K562 (cell line): Measurements from ENCODE around the gene DLG3. TPM values are rescaled to one million over a fixed set of nuclear protein-coding genes. Genes with fewer than 3 reads are reported as not detected.

Source experiments
- ATAC-seq: fragments of 200-7000 bp; cut with Tn5 transposase; 3 replicates; pipeline ENCODE4 v1.9.1; 2020; ENCODE audit warnings: moderate library complexity
- BruUV-seq: library from RNA; stranded (reverse); fragments of 400-500 nt; replicated peaks from 2 replicates; lab custom pipeline; 2021; lab: Mats Ljungman, UMichigan
- CTCF ChIA-PET: fragments of 300-600 bp; formaldehyde crosslinking; extraction: SDS; loops from one replicate; lab custom pipeline; 2021; ENCODE audit warnings: low intra/inter-chr PET ratio; lab: Yijun Ruan, JAX
- POLR2A ChIA-PET: fragments of 300-600, 350-650 bp; sonication (Branson Sonifier 250); formaldehyde crosslinking; extraction: SDS; loops from one replicate; lab custom pipeline; 2021; ENCODE audit warnings: antibody characterized with exemption, inconsistent platforms; lab: Yijun Ruan, JAX
- DNase-seq, 4 experiments: peaks; one replicate each; pipeline versions ENCODE4 v3.0.0 to v3.0.0-alpha.2; 2011 to 2018; ENCODE audit warnings: low spot score in 3 of 4, mixed read lengths in 3 of 4; ENCODE audit errors: extremely low read depth in 1 of 4
- FAIRE-seq: peaks from 2 replicates; lab custom pipeline; 2011; peaks lifted over from hg19 to GRCh38; lab: Jason Lieb, UNC
- H2AFZ ChIP-seq: 2 replicates; pipeline ENCODE4 v1.6.0; 2011; ENCODE audit warnings: low read depth, low read length, control low read depth, inconsistent platforms
- H3K27ac ChIP-seq: fragments of 200-600 bp; 3 replicates; pipeline ENCODE4 v1.8.0; 2011; ENCODE audit warnings: low read depth, mild to moderate bottlenecking, control low read depth, inconsistent platforms, low read length, moderate library complexity, mixed read lengths; ENCODE audit errors: extremely low read depth
- H3K27me3 ChIP-seq, 2 experiments: fragments of 300-600 bp in 1 of 2; 2 replicates in 1 of 2; 3 replicates in 1 of 2; pipeline versions ENCODE4 v1.6.0 to v1.8.0; 2011; ENCODE audit warnings: inconsistent platforms in 2 of 2, low read length in 2 of 2, mild to moderate bottlenecking in 1 of 2, mixed read lengths in 1 of 2, moderate library complexity in 1 of 2; ENCODE audit not compliant: control insufficient read depth in 2 of 2, insufficient read depth in 2 of 2
- H3K36me3 ChIP-seq: fragments of 300-600 bp; 3 replicates; pipeline ENCODE4 v1.8.0; 2011; ENCODE audit warnings: mild to moderate bottlenecking, low read length, inconsistent platforms; ENCODE audit not compliant: control insufficient read depth, insufficient read depth
- H3K4me1 ChIP-seq, 2 experiments: fragments of 200-600 bp in 1 of 2; replicated peaks in 1 of 2; 2 replicates in 1 of 2; 3 replicates in 1 of 2; pipeline versions ENCODE4 v1.5.1 to v1.8.0; 2011; ENCODE audit warnings: inconsistent platforms in 2 of 2, low read length in 2 of 2, mild to moderate bottlenecking in 1 of 2, mixed read lengths in 1 of 2, moderate library complexity in 1 of 2; ENCODE audit not compliant: control insufficient read depth in 2 of 2, insufficient read depth in 2 of 2
- H3K4me2 ChIP-seq: 2 replicates; pipeline ENCODE4 v1.6.1; 2011; ENCODE audit warnings: low read length, control low read depth, inconsistent platforms, mixed read lengths; ENCODE audit not compliant: insufficient read depth
- H3K4me3 ChIP-seq: fragments of 200-600 bp; sonication (generic), shearing (Covaris generic); 2 replicates; pipeline ENCODE4 v1.5.1; 2016; ENCODE audit warnings: control low read depth, inconsistent platforms
- H3K79me2 ChIP-seq: fragments of 200-600 bp; 3 replicates; pipeline ENCODE4 v1.8.0; 2011; ENCODE audit warnings: low read length, inconsistent platforms; ENCODE audit not compliant: control insufficient read depth, insufficient read depth
- H3K9ac ChIP-seq, 2 experiments: 2 replicates each; pipeline versions ENCODE4 v1.6.0 to v1.6.1; 2011; ENCODE audit warnings: low read depth in 2 of 2, low read length in 2 of 2, control low read depth in 1 of 2, inconsistent platforms in 1 of 2, mild to moderate bottlenecking in 1 of 2, mixed read lengths in 1 of 2; ENCODE audit not compliant: insufficient read depth in 1 of 2
- H3K9me1 ChIP-seq: one replicate; pipeline ENCODE4 v1.6.0; 2011; ENCODE audit warnings: inconsistent platforms, mild to moderate bottlenecking, low read length, moderate library complexity; ENCODE audit not compliant: control insufficient read depth, insufficient read depth
- H3K9me3 ChIP-seq: replicated peaks from 2 replicates; pipeline ENCODE4 v1.5.1; 2011; ENCODE audit warnings: low read depth, low read length, inconsistent platforms; ENCODE audit not compliant: control insufficient read depth, insufficient read depth
- H4K20me1 ChIP-seq: replicated peaks from 2 replicates; pipeline ENCODE4 v1.6.1; 2011; ENCODE audit warnings: low read length, inconsistent platforms, mixed read lengths; ENCODE audit not compliant: control insufficient read depth, insufficient read depth
- CHCHD3 ChIP-seq: fragments of 250-450 bp; sonication (Bioruptor Pico); IDR thresholded peaks from 2 replicates; pipeline ENCODE4 v2.1.2; 2022; ENCODE audit warnings: mild to moderate bottlenecking
- MYC ChIP-seq, 2 experiments: fragments of 250-450 bp in 1 of 2; sonication (Bioruptor Pico) in 1 of 2; IDR thresholded peaks; 2 replicates each; pipeline versions ENCODE4 v1.5.1 to v1.6.1; 2012 to 2021; ENCODE audit warnings: low read depth in 2 of 2, borderline replicate concordance in 1 of 2, improper control_type of control experiment in 1 of 2, low read length in 1 of 2, mild to moderate bottlenecking in 1 of 2, moderate library complexity in 1 of 2
- NFIC ChIP-seq: fragments of 450-650 bp; IDR thresholded peaks from 2 replicates; pipeline ENCODE4 v1.6.1; 2017; ENCODE audit warnings: mild to moderate bottlenecking, inconsistent platforms
- PCBP2 ChIP-seq: fragments of 200-400 bp; formaldehyde crosslinking; IDR thresholded peaks from 2 replicates; pipeline ENCODE4 v1.6.1; 2018; ENCODE audit warnings: low read length, low read depth, mild to moderate bottlenecking, moderate library complexity; ENCODE audit not compliant: poor library complexity, severe bottlenecking
- SMC3 ChIP-seq: conservative IDR thresholded peaks from 2 replicates; pipeline ENCODE4 v1.6.1; 2011; ENCODE audit warnings: low read depth, low read length, improper control_type of control experiment; ENCODE audit not compliant: insufficient read depth
- WGBS: fragments of 100-300 bp; shearing (Covaris generic); methylation state at CpG from one replicate; pipeline ENCODE4 v1.1.6; 2016; ENCODE audit warnings: low coverage, mixed read lengths; ENCODE audit not compliant: insufficient coverage; ENCODE audit errors: missing lambda C conversion rate; 5-methylcytosine and 5-hydroxymethylcytosine counted together
- in situ Hi-C: fragments of 300-500 bp; cut with MboI; formaldehyde crosslinking; loops from 4 replicates; pipeline ENCODE4 v1.15.0; 2018; ENCODE audit warnings: inconsistent platforms, mixed read lengths
- intact Hi-C: fragments of 100-400 bp; cut with micrococcal nuclease; formaldehyde crosslinking; loops from 2 replicates; pipeline ENCODE4 v1.14.2; 2022
- polyA plus RNA-seq, 8 experiments: library from polyadenylated mRNA; depleted of rRNA in 4 of 8; stranded (reverse) in 5 of 8; unstranded in 3 of 8; fragments of >200 nt; fragmentation: Nextera tagmentation in 2 of 8; fragmentation: Illumina TruSeq in 1 of 8; extraction: Ambion mirVana in 2 of 8; extraction: Trizol in 1 of 8; gene quantifications; 2 replicates each; pipeline versions ENCODE4 v1.2.1 to v1.2.3, GENCODE V29; 2011 to 2014; ENCODE audit warnings: inconsistent platforms in 1 of 8, missing spikeins in 1 of 8
- total RNA-seq, 7 experiments: library from RNA; depleted of rRNA in 6 of 7; stranded (reverse); fragments of >200 nt in 6 of 7; fragmentation: Illumina TruSeq in 2 of 7; extraction: Trizol in 2 of 7; gene quantifications; 2 replicates each; pipeline versions ENCODE4 v1.2.1 to v1.2.3, GENCODE V29; 2011 to 2021; ENCODE audit warnings: low replicate concordance in 1 of 7

The DLG3 gene
- total and polyA plus RNA-seq, 9 of the 15 experiments (the other 6 are each of a cell fraction or from before 2014, with no cell fraction given) = 3.1 to 15.7 (median 8.8) TPM

DNA sequence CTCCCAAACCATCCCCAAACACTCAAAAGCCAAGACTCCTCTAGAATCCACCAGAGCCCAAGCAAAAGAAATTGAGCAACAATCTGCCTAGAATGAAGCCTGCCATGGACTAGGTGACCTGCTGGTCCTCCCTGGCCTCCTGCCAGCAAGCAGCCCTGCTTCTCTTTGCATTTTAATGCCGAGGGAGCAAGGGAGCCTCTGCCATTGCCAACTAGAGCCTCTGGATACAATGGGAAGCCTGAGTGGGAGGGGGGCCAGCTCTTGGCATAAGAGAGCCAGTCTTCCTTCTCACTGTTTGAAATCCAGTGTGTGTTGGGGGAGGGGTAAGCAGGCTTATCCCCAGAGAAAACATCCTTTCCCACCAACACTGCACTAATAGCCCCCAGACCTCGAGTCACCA is 23.0 kb upstream of the DLG3 start:
- no peak for DNase-seq
- no peak overlapping the region for H3K4me3 ChIP-seq
- no peak overlapping the region for H3K4me2 ChIP-seq
- no peak for ATAC-seq
- ChIA-PET CTCF (no interaction called here), POLR2A (interaction anchor here (1.0 kb wide), 1 partner anchor 16 kb away, joined by 3 read pairs; no protein-coding TSS in a partner anchor)
- no peaks in the 10 kb centered on the region; a peak in 1 of 5 replicates for H3K4me1 ChIP-seq
- no peak overlapping the region for H3K9ac ChIP-seq
- no peaks in the 10 kb centered on the region; a peak in 1 of 5 replicates for H3K27me3 ChIP-seq
- intact Hi-C loops = no loop called here
- WGBS = 41% methylated on average over 2 of the region's 2 CpGs
- no peaks in the 10 kb centered on the region for H3K9me1 ChIP-seq
- H3K79me2 ChIP-seq = no peaks in the 10 kb centered on the region
- no peak overlapping the region for H3K27ac ChIP-seq
- H3K36me3 ChIP-seq = peaks cover 26% of the 10 kb centered on the region; the same call in 2 of the 3 replicates
- BruUV-seq = no TSS peak
- no peak overlapping the region for H2AFZ ChIP-seq
- H3K9me3 ChIP-seq = no peaks in the 10 kb centered on the region
- TF ChIP-seq MYC (IDR thresholded peaks at IDR 0.05; ENCODE audit: low read depth, low read length) = no peak
- TF ChIP-seq MYC (CRISPR knock-in tag; IDR thresholded peaks at IDR 0.05; ENCODE audit: borderline replicate concordance, low read depth) = no peak
- no peak for TF ChIP-seq PCBP2
- TF ChIP-seq SMC3 = no peak
- no peak for TF ChIP-seq CHCHD3 (CRISPR knock-in tag)
- TF ChIP-seq NFIC = peak; percentile 37; the same call in 1 of the 2 replicates
- in situ Hi-C loops = no loop called here
- no peak for FAIRE-seq
- no peaks in the 10 kb centered on the region for H4K20me1 ChIP-seq
